Right lobe of liver (tissue), 6 donors: ENCODE data around the gene RAB26. TPM values are rescaled to one million over a fixed set of nuclear protein-coding genes. Genes with fewer than 3 reads are reported as not detected.
"Not testable (repeated sequence)": the region's sequence is repeated elsewhere in the genome, so short reads cannot be mapped to it uniquely, and the experiment has no call there.

ENCODE experiments used
- ATAC-seq, 4 donors: fragments of 200-7000 bp; cut with Tn5 transposase; one replicate each; pipeline ENCODE4 v1.9.1; 2020; ENCODE audit warnings: mild to moderate bottlenecking in 4 of 4, moderate library complexity in 4 of 4
- DNase-seq, 3 donors: peaks; one replicate each; pipeline ENCODE4 v3.0.0-alpha.2; 2020
- H3K27ac ChIP-seq, 3 donors: fragments of 200-600 bp; one replicate each; pipeline ENCODE4 v1.8.0; 2022
- H3K27me3 ChIP-seq, 2 donors: fragments of 200-600 bp; one replicate each; pipeline ENCODE4 v1.8.0; 2022
- H3K36me3 ChIP-seq, 4 donors: fragments of 200-600 bp; sonication (generic) in 1 of 4; one replicate each; pipeline versions ENCODE4 v1.5.1 to v1.8.0; 2017 to 2022; ENCODE audit warnings: control low read depth in 1 of 4
- H3K4me1 ChIP-seq, 4 donors: fragments of 200-600 bp; sonication (generic) in 1 of 4; one replicate each; pipeline versions ENCODE4 v1.5.1 to v1.8.0; 2017 to 2022; ENCODE audit warnings: control low read depth in 1 of 4
- H3K4me3 ChIP-seq, 3 donors: fragments of 200-600 bp; one replicate each; pipeline ENCODE4 v1.8.0; 2022
- H3K9me3 ChIP-seq, 4 donors: fragments of 200-600 bp; sonication (generic) in 1 of 4; one replicate each; pipeline versions ENCODE4 v1.5.1 to v1.8.0; 2017 to 2022; ENCODE audit warnings: control low read depth in 1 of 4
- POLR2A ChIP-seq: fragments of 450-650 bp; IDR thresholded peaks from one replicate; pipeline ENCODE4 v1.6.1; 2017; ENCODE audit warnings: antibody characterized with exemption, mild to moderate bottlenecking
- WGBS: methylation state at CpG from one replicate; pipeline ENCODE4 v1.1.6; 2018; ENCODE audit warnings: low coverage, low lambda C conversion rate; ENCODE audit not compliant: insufficient coverage; ENCODE audit errors: missing lambda C conversion rate; 5-methylcytosine and 5-hydroxymethylcytosine counted together
- intact Hi-C, 2 donors: fragments of 100-400 bp; cut with DNase I; formaldehyde crosslinking; loops; one replicate each; pipeline versions ENCODE4 v1.11.2 to v1.14.1; 2022
- long read RNA-seq: library from polyadenylated mRNA; unstranded; transcript quantifications from one replicate; pipeline ENCODE4 v2.0.0, GENCODE V29; 2019
- total RNA-seq, 6 experiments: library from RNA; depleted of rRNA in 2 of 6; stranded (reverse); fragments of >200 nt in 2 of 6; fragmentation: NEBNext Ultra II Directional in 3 of 6; extraction: Animal tissue kit (Norgen Biotek cat#: 25700) in 3 of 6; gene quantifications; one replicate each; pipeline versions ENCODE4 v1.1.0 to v1.2.4, GENCODE V29; 2016 to 2023
- TF ChIP-seq, protein P1 (sequence below), 4 donors: fragments of 200-600 bp in 3 of 4; fragments of 450-650 bp in 1 of 4; IDR thresholded peaks; one replicate each; pipeline versions ENCODE4 v1.5.1 to v1.8.0; 2016 to 2022; ENCODE audit warnings: antibody characterized with exemption in 4 of 4, mild to moderate bottlenecking in 2 of 4
- donor health status: DM: no; HTN: yes; CAD: no.
- donor health status: DM: no; HTN: no; CAD: no.
- donor health status: DM: no; HTN: no; CAD: no.
- donor health status: DM: no; HTN: yes; CAD: no.
- donor health status: DM: no; HTN: yes; CAD: no.

Gene RAB26, protein sequence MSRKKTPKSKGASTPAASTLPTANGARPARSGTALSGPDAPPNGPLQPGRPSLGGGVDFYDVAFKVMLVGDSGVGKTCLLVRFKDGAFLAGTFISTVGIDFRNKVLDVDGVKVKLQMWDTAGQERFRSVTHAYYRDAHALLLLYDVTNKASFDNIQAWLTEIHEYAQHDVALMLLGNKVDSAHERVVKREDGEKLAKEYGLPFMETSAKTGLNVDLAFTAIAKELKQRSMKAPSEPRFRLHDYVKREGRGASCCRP
- total RNA-seq, result 10 to 100 TPM in 3 of 6 experiments, 1 to 10 TPM in 3; 3.8 to 14.6 (median 8.7) TPM
- long read RNA-seq, result 0 reads

DNA sequence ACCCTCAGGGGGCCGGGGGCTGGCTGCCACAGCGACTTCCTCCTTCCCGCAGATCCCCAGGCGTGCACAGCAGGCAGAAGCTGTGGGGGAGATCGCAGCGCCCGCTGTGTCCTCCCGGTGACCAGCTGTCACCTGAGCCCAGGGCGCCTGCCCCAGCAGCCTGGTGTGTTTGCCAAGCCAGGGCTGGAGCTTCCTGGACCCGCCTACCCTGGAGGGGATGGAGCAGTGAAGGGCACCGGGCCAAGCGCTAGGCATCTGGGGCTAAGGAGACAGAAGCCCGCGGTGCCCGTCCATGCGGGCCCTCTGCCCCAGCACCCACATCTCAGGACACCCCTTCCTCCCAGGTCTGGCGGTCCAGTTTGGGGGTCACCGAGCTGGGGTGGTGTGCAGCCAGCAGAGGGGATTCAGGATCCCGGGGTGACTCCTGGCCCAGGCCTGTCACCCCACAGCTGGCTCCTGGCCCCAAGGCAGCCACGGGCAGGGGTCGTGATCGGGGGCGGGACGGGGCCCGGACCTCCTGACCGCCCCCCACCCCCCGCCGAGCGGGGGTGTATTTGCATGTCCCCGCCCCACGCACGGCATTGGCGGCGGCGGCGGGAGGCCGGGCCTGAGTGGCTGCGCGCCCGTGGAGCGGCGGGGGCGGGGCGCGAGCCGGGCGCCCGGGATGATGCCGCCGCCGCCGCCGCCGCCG, at the start of gene RAB26:
Gene RAB26, plus strand, starts transcription at position 645 of the 691 bp plus-strand sequence. CDS start 159 bp downstream, outside the sequence.
- peak within 1 kb of the TSS; percentile 42 to 61 (median 53) for H3K4me3 ChIP-seq
- H3K27me3 ChIP-seq, result no peaks in the 10 kb centered on the region
- DNase-seq (peak; percentile 94 to 98 (median 96)), ATAC-seq (peak; percentile 78 to 85 (median 80))
- peaks cover 0 to 7% (median 0%) of the 10 kb centered on the region in 4 donors for H3K36me3 ChIP-seq
- peak; percentile 69 for TF ChIP-seq POLR2A
- TF ChIP-seq, protein P1, sequence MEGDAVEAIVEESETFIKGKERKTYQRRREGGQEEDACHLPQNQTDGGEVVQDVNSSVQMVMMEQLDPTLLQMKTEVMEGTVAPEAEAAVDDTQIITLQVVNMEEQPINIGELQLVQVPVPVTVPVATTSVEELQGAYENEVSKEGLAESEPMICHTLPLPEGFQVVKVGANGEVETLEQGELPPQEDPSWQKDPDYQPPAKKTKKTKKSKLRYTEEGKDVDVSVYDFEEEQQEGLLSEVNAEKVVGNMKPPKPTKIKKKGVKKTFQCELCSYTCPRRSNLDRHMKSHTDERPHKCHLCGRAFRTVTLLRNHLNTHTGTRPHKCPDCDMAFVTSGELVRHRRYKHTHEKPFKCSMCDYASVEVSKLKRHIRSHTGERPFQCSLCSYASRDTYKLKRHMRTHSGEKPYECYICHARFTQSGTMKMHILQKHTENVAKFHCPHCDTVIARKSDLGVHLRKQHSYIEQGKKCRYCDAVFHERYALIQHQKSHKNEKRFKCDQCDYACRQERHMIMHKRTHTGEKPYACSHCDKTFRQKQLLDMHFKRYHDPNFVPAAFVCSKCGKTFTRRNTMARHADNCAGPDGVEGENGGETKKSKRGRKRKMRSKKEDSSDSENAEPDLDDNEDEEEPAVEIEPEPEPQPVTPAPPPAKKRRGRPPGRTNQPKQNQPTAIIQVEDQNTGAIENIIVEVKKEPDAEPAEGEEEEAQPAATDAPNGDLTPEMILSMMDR (IDR thresholded peaks at IDR 0.05), result no peak
- WGBS, result no CpG with 5 or more reads among the region's 55 CpGs
- peak within 1 kb of the TSS; percentile 51 to 71 (median 70) for H3K27ac ChIP-seq
- intact Hi-C loops, result loop anchor here (5.0 kb wide), 2 partner anchors 121 to 126 kb away; partner anchors contain the start of gene NHERF2 (in 1 of the 2)
- H3K4me1 ChIP-seq, result peaks cover 0 to 56% (median 23%) of the 10 kb centered on the region in 4 donors
- H3K9me3 ChIP-seq, result no peaks in the 10 kb centered on the region

DNA sequence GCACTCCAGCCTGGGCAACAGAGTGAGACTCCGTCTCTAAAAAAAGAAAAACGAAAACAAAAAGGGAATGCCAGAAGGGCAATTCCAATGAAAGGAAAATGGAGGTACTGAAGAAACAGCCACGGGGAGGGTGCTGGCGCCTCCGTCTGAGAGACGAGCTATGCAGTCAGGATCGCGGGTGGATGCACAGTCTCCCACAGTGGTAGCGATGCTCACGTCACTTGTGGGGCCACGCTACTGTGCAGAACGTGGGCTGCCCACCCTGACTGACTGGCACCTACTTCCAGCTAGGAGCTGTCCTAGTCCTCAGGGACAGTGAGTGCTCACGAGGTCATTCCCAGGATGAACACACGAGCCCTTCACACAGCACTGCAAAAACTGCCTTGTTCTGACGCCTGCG, 46.8 kb upstream of the RAB26 start:
- H3K4me1 ChIP-seq, intact Hi-C loops, H3K27me3 ChIP-seq, H3K9me3 ChIP-seq, H3K27ac ChIP-seq, H3K4me3 ChIP-seq, ATAC-seq, DNase-seq: not testable (repeated sequence)
- 100% methylated on average over 2 of the region's 16 CpGs for WGBS
- H3K36me3 ChIP-seq, result peaks cover 0 to 22% (median 2%) of the 10 kb centered on the region in 4 donors

DNA sequence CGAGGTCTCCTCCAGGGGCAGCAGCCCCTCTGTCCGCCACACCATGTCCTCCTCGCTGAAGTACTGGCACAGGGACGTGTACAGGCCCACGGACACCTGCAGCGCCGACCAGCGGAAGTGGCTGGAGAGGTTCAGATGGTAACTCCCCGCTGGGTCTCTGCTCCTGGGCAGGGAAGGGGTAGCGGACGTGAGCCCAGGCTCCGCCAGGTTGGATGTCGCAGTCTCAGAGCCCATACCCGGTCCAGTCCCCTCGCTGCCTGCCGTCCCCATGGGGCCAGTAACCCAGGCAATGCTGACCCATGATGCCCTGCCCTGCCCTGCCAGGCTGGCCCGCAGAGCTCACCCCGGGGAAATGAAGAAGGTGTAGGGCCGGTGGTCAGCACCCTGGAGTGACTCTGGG, 46.0 kb upstream of the RAB26 start:
- no peaks in the 10 kb centered on the region for H3K9me3 ChIP-seq
- no peaks in the 10 kb centered on the region for H3K27me3 ChIP-seq
- TF ChIP-seq, protein P1 (IDR thresholded peaks at IDR 0.05), result no peak
- no peak for TF ChIP-seq POLR2A
- no peak overlapping the region for H3K27ac ChIP-seq
- DNase-seq (no peak), ATAC-seq (no peak)
- H3K4me1 ChIP-seq, result no peaks in the 10 kb centered on the region
- H3K4me3 ChIP-seq, result no peak overlapping the region
- WGBS, result 100% methylated on average over 1 of the region's 19 CpGs
- peaks cover 0 to 14% (median 2%) of the 10 kb centered on the region in 4 donors for H3K36me3 ChIP-seq
- intact Hi-C loops, result no loop called here

DNA sequence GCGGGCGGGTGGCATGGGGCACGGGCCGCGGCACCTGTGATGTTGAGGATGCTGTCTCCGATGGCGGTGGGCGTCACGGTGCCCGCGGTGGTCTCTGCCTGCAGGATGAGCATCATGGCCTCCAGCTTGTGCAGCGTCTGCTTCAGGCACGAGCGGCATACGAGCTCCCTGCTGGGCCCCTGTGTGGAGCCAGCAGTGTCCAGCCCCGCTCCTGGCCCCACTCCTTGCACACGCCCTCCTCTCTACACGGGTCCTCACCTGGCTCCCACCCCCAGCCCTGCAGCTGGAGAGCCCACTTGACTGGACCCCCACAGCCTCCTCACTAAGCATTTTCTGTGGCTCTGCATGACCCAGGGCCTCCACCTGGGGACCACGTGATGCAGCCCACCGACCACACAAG, 44.0 kb upstream of the RAB26 start:
- intact Hi-C loops, DNase-seq, H3K9me3 ChIP-seq, H3K27ac ChIP-seq, H3K27me3 ChIP-seq, H3K4me3 ChIP-seq, H3K4me1 ChIP-seq: not testable (repeated sequence)
- WGBS, result 76% methylated on average over 2 of the region's 20 CpGs
- peaks cover 0 to 26% (median 2%) of the 10 kb centered on the region in 4 donors for H3K36me3 ChIP-seq
- peak in 2 of 4 donors; percentile 18 to 70 for ATAC-seq

DNA sequence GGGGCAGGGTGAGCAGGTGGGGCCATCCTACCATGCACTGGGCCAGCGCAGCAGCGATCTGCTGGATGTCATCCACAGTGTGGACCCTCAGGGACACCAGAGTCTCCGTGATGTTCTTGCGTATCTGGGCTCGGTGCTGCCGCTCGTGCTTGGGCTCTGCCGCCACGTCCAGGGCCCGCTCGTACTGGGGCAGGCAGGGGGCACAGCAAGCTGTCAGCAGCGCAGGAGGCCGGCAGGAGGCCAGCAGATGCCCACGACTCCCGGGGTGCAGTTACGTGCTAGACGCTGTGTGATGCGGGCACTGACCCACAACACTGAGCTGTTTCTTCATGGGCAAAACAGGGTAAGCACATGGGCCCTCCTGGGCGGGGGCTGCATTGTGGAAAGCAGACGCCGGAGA, 43.1 kb upstream of the RAB26 start:
- intact Hi-C loops, H3K27me3 ChIP-seq, H3K27ac ChIP-seq, H3K4me3 ChIP-seq, H3K4me1 ChIP-seq, DNase-seq, H3K9me3 ChIP-seq, ATAC-seq: not testable (repeated sequence)
- WGBS, result 84% methylated on average over 5 of the region's 21 CpGs
- H3K36me3 ChIP-seq, result peaks cover 0 to 21% (median 1%) of the 10 kb centered on the region in 4 donors

DNA sequence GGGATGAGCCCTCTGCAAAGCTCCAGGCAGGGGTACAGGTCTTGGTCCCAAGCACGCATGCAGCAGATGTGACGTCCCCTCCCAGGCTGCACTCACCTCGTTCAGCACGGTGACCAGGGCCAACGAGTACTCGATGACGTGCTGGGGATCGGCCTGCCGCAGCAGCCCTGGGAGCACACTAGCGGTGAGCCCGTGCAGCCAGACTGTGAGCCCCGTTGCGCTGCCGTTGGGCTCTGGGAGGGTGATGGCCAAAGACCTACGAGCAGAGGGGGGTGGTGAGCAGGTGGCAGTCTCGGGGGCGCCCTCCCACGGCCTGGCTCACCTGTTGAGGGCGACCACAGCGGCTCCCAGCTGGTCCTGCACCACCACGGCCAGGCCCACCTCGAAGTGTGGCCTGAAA, 42.7 kb upstream of the RAB26 start:
- peaks cover 0 to 19% (median 1%) of the 10 kb centered on the region in 4 donors for H3K36me3 ChIP-seq
- ATAC-seq, H3K4me3 ChIP-seq, H3K27me3 ChIP-seq, H3K9me3 ChIP-seq, H3K27ac ChIP-seq, H3K4me1 ChIP-seq, DNase-seq, intact Hi-C loops: not testable (repeated sequence)
- WGBS, result no CpG with 5 or more reads among the region's 22 CpGs

DNA sequence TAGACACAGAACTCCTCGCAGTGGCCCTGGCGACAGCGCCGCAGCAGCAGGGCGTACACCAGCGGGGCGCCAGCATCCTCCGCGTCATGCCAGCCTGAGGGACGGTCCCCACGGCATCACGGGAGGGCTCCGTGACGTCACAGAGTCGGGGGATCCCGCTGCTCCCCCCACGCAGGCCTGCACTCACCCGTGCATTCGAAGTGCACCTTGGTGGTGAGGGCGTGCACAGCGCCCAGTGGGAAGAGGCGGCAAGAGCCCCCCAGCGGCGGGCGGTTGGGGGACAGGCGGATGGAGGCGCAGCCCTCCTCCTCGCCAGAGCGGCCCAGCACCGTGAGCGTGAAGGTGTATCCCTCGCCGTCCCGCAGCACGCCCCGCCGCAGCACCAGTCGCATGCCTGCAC, 42.2 kb upstream of the RAB26 start:
- intact Hi-C loops, H3K27ac ChIP-seq, H3K4me3 ChIP-seq, ATAC-seq, H3K27me3 ChIP-seq, H3K9me3 ChIP-seq, H3K4me1 ChIP-seq, DNase-seq: not testable (repeated sequence)
- no CpG with 5 or more reads among the region's 38 CpGs for WGBS
- H3K36me3 ChIP-seq, result peaks cover 0 to 23% (median 1%) of the 10 kb centered on the region in 4 donors

DNA sequence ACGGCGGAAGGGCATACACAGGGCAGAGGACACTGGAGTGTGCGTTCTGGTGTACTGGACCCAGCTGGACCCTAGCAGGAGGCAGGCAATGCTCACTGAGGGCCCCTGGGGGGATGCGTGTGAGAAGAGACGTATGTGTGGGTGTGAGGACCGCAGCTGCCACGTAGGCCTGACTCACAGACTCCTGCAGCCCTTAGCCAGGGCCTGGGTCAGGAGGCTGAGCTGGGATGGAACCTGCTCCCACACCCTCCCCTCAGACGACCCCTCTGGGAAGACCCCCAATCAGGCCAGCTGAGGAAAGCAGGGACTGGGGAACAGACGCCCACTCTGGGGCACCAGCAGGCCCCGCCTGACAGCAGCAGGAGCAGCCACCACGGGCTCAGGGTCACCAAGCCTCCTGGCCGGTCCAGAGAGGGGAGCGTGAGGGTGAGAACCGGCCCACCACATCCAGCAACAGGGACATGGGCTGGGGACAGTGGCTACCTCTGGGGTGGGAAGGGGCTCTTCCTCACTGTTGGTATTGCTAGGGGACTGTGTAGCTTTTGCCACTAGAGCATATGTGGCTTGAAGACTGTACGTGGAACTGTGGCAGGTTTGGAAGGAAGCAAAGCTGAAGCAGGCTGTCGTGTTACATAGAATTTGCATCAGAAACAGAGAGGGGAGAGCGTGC, 41.2 kb upstream of the RAB26 start:
- intact Hi-C loops, H3K27me3 ChIP-seq, H3K4me3 ChIP-seq, H3K27ac ChIP-seq, DNase-seq, H3K4me1 ChIP-seq, H3K9me3 ChIP-seq: not testable (repeated sequence)
- peaks cover 0 to 24% (median under 1%) of the 10 kb centered on the region in 4 donors for H3K36me3 ChIP-seq
- ATAC-seq, result peak in 1 of 4 donors; percentile 4
- 70% methylated on average over 4 of the region's 17 CpGs for WGBS

DNA sequence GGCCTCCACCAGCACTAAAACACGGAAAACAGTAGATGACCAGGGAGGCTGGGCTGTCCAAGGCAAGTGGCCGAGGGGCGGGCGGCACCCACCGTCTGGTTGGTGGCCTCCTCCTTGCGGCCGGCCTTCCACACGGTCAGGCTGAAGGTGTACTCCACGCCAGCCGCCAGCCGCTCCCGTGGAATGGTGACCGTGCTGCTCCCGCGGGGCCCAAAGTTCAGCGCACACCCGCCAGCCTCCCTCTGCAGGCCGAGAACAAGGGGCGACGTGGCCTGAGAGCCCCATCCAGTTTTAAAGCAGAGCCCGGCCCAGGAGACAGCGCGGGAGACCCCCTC, 40.7 kb upstream of the RAB26 start:
- H3K4me1 ChIP-seq, H3K9me3 ChIP-seq, H3K4me3 ChIP-seq, H3K27me3 ChIP-seq, intact Hi-C loops, H3K27ac ChIP-seq, DNase-seq: not testable (repeated sequence)
- H3K36me3 ChIP-seq, result peaks cover 0 to 24% (median 0%) of the 10 kb centered on the region in 4 donors
- no CpG with 5 or more reads among the region's 23 CpGs for WGBS
- ATAC-seq, result peak in 2 of 4 donors; percentile 9 to 11
